Right atrium auricular region (tissue), 2 donors: ENCODE results near the gene RAD51B. TPM values are rescaled to one million over a fixed set of nuclear protein-coding genes. Genes with fewer than 3 reads are reported as not detected.

Experiments
- DNase-seq: peaks from one replicate; pipeline ENCODE4 v3.0.0-alpha.2; 2019; ENCODE audit warnings: low spot score
- H3K27ac ChIP-seq, 2 donors: fragments of 200-600 bp; sonication (generic); 1 replicate in 1 of 2; 2 replicates in 1 of 2; pipeline ENCODE4 v1.5.1; 2016 to 2019
- H3K27me3 ChIP-seq, 2 donors: fragments of 200-600 bp; sonication (generic); one replicate each; pipeline versions ENCODE4 v1.5.1 to v1.6.0; 2017 to 2019
- H3K36me3 ChIP-seq: fragments of 200-600 bp; sonication (generic); one replicate; pipeline ENCODE4 v1.5.1; 2016
- H3K4me1 ChIP-seq, 2 donors: fragments of 200-600 bp; sonication (generic); one replicate each; pipeline versions ENCODE4 v1.5.1 to v1.6.0; 2017 to 2019
- H3K4me3 ChIP-seq, 2 donors: fragments of 200-600 bp; sonication (generic); 1 replicate in 1 of 2; 2 replicates in 1 of 2; pipeline ENCODE4 v1.5.1; 2017 to 2019; ENCODE audit warnings: mild to moderate bottlenecking in 1 of 2, moderate library complexity in 1 of 2
- H3K9me3 ChIP-seq, 2 donors: fragments of 200-600 bp; sonication (generic); one replicate each; pipeline ENCODE4 v1.5.1; 2019
- total RNA-seq, 2 donors: library from RNA; depleted of rRNA; stranded (reverse); fragments of >200 nt; gene quantifications; one replicate each; pipeline ENCODE4 v1.1.0, GENCODE V29; 2016
- TF ChIP-seq, protein P1 (sequence below), 2 donors: fragments of 200-600 bp; sonication (generic); IDR thresholded peaks; one replicate each; pipeline ENCODE4 v1.5.1; 2019; ENCODE audit warnings: antibody characterized with exemption in 2 of 2

RAD51B gene
- total RNA-seq, 2 donors from 2014 or later: 1.2 to 1.5 TPM

DNA sequence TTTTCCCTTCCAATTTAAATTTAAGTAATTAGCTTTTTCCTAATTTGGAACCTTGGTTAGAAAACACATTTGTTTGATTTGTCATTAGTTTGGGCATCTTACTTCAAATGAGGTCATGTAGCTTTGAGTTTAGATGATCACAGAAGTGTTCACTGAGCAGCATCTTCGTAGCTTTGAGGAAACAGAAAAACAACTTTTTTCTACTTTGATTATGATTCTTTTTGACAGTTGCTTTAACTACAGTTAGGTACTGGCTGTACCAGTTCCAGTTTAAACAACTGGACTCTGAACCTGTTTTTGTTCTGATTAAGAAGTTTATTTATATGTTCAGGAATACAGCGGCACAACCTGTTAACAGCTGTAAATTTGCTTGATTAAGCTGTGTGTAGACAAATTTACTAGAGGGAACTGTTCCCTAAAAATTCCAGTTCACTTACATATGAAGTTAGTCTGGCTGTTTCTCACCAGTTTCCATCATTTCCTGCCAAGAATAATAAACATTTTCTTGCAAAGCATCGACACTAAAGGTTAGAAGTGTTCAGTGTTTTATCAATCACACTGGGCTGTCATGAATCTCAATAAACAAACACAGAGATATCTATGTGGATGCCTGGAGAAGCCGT is 191.9 kb downstream of the RAD51B start:
- Histone ChIP-seq H3K27ac (peak overlapping the region in 1 of 2 donors; percentile 19), H3K27me3 (no peaks in the 10 kb centered on the region), H3K4me1 (peaks cover 0 to 5% of the 10 kb centered on the region in 2 donors), H3K4me3 (no peak overlapping the region), H3K9me3 (no peaks in the 10 kb centered on the region), H3K36me3 (no peaks in the 10 kb centered on the region)
- DNase-seq: no peak
- TF ChIP-seq, protein P1, sequence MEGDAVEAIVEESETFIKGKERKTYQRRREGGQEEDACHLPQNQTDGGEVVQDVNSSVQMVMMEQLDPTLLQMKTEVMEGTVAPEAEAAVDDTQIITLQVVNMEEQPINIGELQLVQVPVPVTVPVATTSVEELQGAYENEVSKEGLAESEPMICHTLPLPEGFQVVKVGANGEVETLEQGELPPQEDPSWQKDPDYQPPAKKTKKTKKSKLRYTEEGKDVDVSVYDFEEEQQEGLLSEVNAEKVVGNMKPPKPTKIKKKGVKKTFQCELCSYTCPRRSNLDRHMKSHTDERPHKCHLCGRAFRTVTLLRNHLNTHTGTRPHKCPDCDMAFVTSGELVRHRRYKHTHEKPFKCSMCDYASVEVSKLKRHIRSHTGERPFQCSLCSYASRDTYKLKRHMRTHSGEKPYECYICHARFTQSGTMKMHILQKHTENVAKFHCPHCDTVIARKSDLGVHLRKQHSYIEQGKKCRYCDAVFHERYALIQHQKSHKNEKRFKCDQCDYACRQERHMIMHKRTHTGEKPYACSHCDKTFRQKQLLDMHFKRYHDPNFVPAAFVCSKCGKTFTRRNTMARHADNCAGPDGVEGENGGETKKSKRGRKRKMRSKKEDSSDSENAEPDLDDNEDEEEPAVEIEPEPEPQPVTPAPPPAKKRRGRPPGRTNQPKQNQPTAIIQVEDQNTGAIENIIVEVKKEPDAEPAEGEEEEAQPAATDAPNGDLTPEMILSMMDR (IDR thresholded peaks at IDR 0.05): no peak

DNA sequence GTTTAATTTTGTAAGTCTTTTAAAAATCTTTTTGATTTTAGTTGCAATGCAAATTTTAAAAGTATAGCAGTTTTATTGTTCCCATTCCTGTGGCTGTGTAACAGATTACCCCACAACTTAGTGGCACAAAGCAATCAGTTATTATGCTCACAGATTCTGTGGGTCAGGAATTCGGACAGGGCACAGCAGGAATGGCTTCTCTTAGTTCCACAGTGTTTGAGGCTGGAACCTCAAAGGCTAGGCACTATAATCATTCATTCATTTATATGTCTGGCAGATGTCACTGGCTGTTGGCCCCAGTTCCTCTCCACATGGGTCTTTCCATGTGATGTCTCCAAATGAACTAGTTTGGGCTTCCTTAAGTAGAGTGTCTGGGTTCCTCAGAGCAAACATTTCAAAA is 193.3 kb downstream of the RAD51B start:
- H3K27me3 ChIP-seq: no peaks in the 10 kb centered on the region
- no peak overlapping the region for H3K4me3 ChIP-seq
- no peak overlapping the region for H3K27ac ChIP-seq
- DNase-seq: no peak
- no peaks in the 10 kb centered on the region for H3K9me3 ChIP-seq
- TF ChIP-seq, protein P1 (IDR thresholded peaks at IDR 0.05): no peak
- H3K4me1 ChIP-seq: peaks cover 0 to 5% of the 10 kb centered on the region in 2 donors
- no peaks in the 10 kb centered on the region for H3K36me3 ChIP-seq

DNA sequence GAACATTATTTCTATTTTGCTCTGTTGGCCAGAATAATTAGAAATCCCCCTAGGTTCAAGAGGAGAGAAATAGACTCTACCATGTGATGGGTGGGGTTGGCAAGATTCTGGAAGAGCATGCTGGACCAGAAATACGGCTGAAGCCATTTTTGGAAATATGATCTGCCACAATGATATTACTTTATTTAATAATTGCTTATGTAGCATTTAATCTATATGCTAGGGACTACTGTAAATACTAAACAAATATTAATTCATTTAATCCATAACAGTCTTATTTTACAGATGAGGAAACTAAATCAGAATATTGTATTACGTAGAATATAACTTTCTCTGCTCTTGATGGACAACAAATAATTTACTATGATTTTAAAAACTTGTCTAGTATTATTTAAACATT is 193.7 kb downstream of the RAD51B start:
- H3K27ac ChIP-seq: no peak overlapping the region

DNA sequence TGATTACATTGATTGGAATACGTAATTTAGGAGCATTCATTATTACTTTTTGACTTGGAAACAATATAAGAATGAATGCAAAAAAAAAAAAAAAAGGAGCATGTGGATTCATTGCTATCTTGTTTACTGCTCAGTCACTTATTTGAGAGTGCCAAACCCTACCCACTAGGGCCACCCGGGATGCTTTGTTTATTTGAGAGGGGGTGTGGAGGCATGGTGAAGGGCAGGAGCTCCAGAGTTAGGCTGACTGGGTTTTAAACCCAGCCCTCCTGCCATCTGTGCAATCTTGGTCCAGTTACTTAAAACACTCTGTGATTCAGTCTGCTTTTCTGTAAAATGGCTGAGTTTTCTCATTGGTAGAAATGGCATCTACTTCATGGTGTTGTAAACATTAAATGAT is 195.2 kb downstream of the RAD51B start:
- no peak overlapping the region for H3K4me3 ChIP-seq
- TF ChIP-seq, protein P1 (IDR thresholded peaks at IDR 0.05): no peak
- H3K27me3 ChIP-seq: no peaks in the 10 kb centered on the region
- no peak for DNase-seq
- H3K36me3 ChIP-seq: no peaks in the 10 kb centered on the region
- H3K9me3 ChIP-seq: no peaks in the 10 kb centered on the region
- no peak overlapping the region for H3K27ac ChIP-seq
- peaks cover 0 to 5% of the 10 kb centered on the region in 2 donors for H3K4me1 ChIP-seq

More for the DNA sequence above, 193.7 kb downstream of the RAD51B start:
- no peaks in the 10 kb centered on the region for H3K27me3 ChIP-seq
- TF ChIP-seq, protein P1 (IDR thresholded peaks at IDR 0.05): no peak
- H3K36me3 ChIP-seq: no peaks in the 10 kb centered on the region
- no peak overlapping the region for H3K4me3 ChIP-seq
- DNase-seq: no peak
- peaks cover 0 to 5% of the 10 kb centered on the region in 2 donors for H3K4me1 ChIP-seq
- H3K9me3 ChIP-seq: no peaks in the 10 kb centered on the region

DNA sequence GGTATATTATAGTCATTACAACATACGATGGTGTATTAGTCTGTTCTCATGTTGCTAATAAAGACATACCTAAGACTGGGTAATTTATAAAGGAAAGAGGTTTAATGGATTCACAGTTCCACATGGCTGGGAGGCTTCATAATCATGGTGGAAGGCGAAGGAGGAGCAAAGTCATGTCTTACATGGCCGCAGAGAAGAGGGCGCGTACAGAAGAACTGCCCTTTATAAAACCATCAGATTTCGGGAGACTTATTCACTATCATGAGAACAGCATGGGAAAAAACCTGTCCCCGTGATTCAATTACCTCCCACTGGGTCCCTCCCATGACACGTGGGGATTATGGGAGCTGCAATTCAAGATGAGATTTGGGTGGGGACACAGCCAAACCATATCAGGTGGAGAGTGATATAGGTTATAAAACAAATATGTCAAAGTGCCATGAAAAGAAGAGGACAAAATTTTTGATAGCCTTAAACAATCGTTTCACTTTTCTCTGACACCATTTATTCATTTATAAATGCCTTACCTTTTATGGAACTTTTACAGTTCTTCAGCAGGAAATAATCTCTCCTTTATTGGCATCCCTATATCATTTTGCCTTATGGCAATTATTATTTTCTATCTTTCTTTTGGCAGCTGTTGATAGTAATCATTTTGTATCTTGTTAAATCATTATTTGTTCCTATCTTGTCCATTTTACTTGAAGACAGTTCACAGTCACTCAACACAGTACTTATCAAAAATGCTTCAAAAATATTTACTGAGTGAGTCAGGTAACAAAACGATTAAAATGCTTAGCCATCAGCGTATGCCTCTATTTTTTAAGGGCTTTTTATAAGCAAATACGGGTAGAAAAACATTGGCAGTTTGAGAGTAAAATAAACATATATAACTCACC is 196.0 kb downstream of the RAD51B start:
- no peaks in the 10 kb centered on the region for H3K27me3 ChIP-seq
- DNase-seq: no peak
- H3K36me3 ChIP-seq: no peaks in the 10 kb centered on the region
- no peaks in the 10 kb centered on the region for H3K9me3 ChIP-seq
- TF ChIP-seq, protein P1 (IDR thresholded peaks at IDR 0.05): no peak
- no peak overlapping the region for H3K4me3 ChIP-seq
- peaks cover 0 to 5% of the 10 kb centered on the region in 2 donors for H3K4me1 ChIP-seq
- no peak overlapping the region for H3K27ac ChIP-seq
